Left ventricle myocardium inferior (tissue), 1 donor: ENCODE measurements around the gene HM13. TPM values are rescaled to one million over a fixed set of nuclear protein-coding genes. Genes with fewer than 3 reads are reported as not detected.

Experiments used
- DNase-seq: peaks from one replicate; pipeline ENCODE4 v3.0.0-alpha.2; 2020
- H3K27ac ChIP-seq: fragments of 200-600 bp; replicated peaks from 2 replicates; pipeline ENCODE4 v1.8.0; 2021
- H3K27me3 ChIP-seq: fragments of 200-600 bp; 2 replicates; pipeline ENCODE4 v1.8.0; 2021; ENCODE audit warnings: low read depth
- H3K36me3 ChIP-seq: fragments of 200-600 bp; 2 replicates; pipeline ENCODE4 v1.8.0; 2021
- H3K4me1 ChIP-seq: fragments of 200-600 bp; 2 replicates; pipeline ENCODE4 v1.8.0; 2021
- H3K4me3 ChIP-seq: fragments of 200-600 bp; 2 replicates; pipeline ENCODE4 v1.8.0; 2021; ENCODE audit warnings: mild to moderate bottlenecking, moderate library complexity
- H3K9me3 ChIP-seq: fragments of 200-600 bp; replicated peaks from 2 replicates; pipeline ENCODE4 v1.8.0; 2021
- intact Hi-C: fragments of 100-400 bp; cut with micrococcal nuclease; formaldehyde crosslinking; loops from one replicate; pipeline ENCODE4 v1.11.0; 2022
- total RNA-seq: library from RNA; stranded (reverse); fragmentation: NEBNext Ultra II Directional; extraction: Animal tissue kit (Norgen Biotek cat#: 25700); gene quantifications from one replicate; pipeline ENCODE4 v1.2.1, GENCODE V29; 2021
- TF ChIP-seq, protein P1 (sequence below): fragments of 200-600 bp; IDR thresholded peaks from 2 replicates; pipeline ENCODE4 v1.8.0; 2021; ENCODE audit warnings: antibody characterized with exemption, mild to moderate bottlenecking, borderline replicate concordance
- donor health status: DM: no; HTN: yes; CAD: no; lungs with severe emphysema.

HM13 gene
- total RNA-seq, 1 donor from 2014 or later = 39.0 TPM

DNA sequence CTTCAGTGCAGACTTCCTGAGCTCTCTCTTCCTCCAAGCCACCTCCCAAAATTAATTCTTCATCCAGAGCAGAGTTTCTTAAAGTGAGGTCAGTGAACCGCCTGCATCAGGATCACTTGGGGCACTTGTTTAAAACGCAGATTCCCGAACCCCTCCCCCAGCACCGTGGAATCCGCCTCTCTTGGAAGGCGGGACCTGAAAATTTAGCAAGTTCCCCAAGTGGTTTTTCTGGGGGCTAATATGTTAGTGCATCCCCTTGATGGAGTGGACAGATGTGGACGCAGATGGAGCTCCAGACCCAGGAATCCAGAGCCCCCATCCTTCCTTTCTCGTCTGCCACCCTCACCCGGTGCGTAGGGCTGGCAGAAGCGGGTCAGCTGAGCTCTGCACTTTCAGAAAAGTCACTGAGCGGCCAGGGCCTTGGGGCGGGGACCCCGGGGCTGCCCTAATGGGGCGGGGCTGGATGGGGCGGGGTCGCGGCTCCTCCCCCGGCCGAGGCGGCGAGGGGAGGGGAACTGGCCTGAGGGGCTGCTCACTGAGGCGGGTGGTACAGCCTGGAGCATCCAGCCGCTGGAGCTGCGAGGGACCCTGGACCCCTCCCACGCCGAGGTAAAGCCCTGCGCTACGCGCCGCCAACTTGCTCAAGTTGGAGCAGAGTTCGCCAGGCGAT lies 39.3 kb upstream of the HM13 start, which contains the start of the genes DEFB124 and REM1:
Gene DEFB124, minus strand, starts transcription at position 370 of the 670 bp plus-strand sequence. CDS start 2,114 bp downstream, outside the sequence.
Gene REM1, plus strand, starts transcription at position 531 of the 670 bp plus-strand sequence. CDS start 1,158 bp downstream, outside the sequence.
- H3K4me3 ChIP-seq = peak within 1 kb of the TSS; percentile 68
- intact Hi-C loops = no loop called here
- no peaks in the 10 kb centered on the region for H3K9me3 ChIP-seq
- H3K36me3 ChIP-seq = no peaks in the 10 kb centered on the region
- peak; percentile 59 for DNase-seq
- peak within 1 kb of the TSS; percentile 74 for H3K27ac ChIP-seq
- H3K27me3 ChIP-seq = peaks cover 53% of the 10 kb centered on the region
- TF ChIP-seq, protein P1, sequence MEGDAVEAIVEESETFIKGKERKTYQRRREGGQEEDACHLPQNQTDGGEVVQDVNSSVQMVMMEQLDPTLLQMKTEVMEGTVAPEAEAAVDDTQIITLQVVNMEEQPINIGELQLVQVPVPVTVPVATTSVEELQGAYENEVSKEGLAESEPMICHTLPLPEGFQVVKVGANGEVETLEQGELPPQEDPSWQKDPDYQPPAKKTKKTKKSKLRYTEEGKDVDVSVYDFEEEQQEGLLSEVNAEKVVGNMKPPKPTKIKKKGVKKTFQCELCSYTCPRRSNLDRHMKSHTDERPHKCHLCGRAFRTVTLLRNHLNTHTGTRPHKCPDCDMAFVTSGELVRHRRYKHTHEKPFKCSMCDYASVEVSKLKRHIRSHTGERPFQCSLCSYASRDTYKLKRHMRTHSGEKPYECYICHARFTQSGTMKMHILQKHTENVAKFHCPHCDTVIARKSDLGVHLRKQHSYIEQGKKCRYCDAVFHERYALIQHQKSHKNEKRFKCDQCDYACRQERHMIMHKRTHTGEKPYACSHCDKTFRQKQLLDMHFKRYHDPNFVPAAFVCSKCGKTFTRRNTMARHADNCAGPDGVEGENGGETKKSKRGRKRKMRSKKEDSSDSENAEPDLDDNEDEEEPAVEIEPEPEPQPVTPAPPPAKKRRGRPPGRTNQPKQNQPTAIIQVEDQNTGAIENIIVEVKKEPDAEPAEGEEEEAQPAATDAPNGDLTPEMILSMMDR = no peak
- peaks cover 29% of the 10 kb centered on the region for H3K4me1 ChIP-seq

DNA sequence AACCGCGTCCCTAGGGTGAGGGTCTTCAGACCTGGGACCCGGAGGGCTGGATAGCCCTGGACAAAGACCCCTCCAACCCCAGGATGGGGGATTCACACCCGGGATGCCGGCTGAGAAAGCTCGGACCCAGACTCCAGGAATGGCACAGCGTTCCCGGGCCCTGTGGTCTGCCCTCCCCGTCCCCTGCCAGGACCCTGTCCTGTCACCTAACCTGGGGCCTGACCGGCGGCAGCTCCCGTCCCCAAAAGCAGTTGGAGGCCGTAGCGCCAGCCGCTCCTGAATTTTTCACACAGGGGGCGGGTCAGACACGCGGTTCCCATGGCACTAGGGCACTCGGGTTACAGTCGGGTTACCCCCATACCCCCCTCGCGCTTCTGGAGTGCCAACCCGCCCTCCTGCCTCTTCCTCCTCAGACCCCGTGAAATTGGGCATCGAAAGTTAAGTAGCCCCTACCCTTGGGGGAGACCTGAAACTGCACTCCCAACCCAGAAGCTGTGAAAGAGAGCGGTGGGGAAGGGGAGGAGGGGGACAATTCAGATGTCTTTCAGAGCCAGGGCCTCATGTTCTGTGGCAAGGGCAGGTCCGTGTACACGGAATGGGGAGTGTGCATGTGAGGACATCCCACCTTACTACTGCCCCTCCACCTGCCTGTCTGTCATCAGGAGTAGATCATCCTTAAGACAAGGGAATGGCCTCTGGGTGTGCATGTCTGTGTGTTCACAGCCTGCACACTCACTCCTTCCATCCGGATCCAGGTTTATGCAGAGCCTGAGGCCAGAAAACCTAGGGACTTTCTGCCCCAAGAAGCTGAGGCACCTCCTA lies 38.6 kb upstream of the HM13 start:
- peak overlapping the region; percentile 68 for H3K4me3 ChIP-seq
- H3K9me3 ChIP-seq = no peaks in the 10 kb centered on the region
- intact Hi-C loops = no loop called here
- H3K4me1 ChIP-seq = peaks cover 29% of the 10 kb centered on the region
- peaks cover 53% of the 10 kb centered on the region for H3K27me3 ChIP-seq
- TF ChIP-seq, protein P1 = no peak
- DNase-seq = no peak
- H3K36me3 ChIP-seq = no peaks in the 10 kb centered on the region
- peak overlapping the region; percentile 74 for H3K27ac ChIP-seq

GRCh38 chr20:31476294-31476585 lies 38.0 kb upstream of the HM13 start:
- Histone ChIP-seq H3K27ac (peak overlapping the region; percentile 74), H3K4me3 (peak overlapping the region; percentile 68)

DNA sequence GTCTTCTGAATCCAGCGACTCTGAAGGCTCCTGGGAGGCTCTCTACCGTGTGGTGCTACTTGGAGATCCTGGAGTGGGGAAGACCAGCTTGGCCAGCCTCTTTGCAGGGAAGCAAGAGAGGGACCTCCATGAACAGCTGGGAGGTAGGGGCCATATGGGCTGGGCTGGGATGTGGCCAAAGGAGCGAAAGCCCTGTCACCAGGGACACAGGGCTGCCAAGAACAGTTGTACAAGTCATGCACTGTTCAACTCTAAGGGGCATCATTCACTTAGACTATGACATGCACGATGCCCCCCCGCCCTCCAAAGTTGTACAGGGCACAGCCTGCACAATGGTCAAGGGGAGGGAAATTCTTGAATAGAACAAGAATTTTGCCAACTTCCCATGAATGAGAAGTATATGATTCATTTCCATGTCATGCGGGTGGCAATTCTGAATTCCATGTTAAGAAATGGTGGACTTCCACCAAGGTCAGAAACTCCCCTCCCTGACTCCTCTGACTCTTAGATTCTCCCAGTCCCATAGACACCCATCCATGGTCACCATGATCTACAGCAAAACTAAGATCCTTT lies 37.5 kb upstream of the HM13 start:
- TF ChIP-seq, protein P1 = no peak
- Histone ChIP-seq H3K9me3 (no peaks in the 10 kb centered on the region), H3K27me3 (peaks cover 53% of the 10 kb centered on the region), H3K27ac (peak overlapping the region; percentile 74), H3K36me3 (no peaks in the 10 kb centered on the region), H3K4me1 (peaks cover 29% of the 10 kb centered on the region), H3K4me3 (peak overlapping the region; percentile 68)
- DNase-seq = no peak
- intact Hi-C loops = no loop called here

More at GRCh38 chr20:31476294-31476585, 38.0 kb upstream of the HM13 start:
- TF ChIP-seq, protein P1 = no peak
- intact Hi-C loops = no loop called here
- Histone ChIP-seq H3K4me1 (peaks cover 29% of the 10 kb centered on the region), H3K36me3 (no peaks in the 10 kb centered on the region), H3K9me3 (no peaks in the 10 kb centered on the region), H3K27me3 (peaks cover 53% of the 10 kb centered on the region)
- no peak for DNase-seq

GRCh38 chr20:31484001-31484400 lies 30.2 kb upstream of the HM13 start:
- H3K27ac ChIP-seq = no peak overlapping the region

More at GRCh38 chr20:31484001-31484400, 30.2 kb upstream of the HM13 start:
- Histone ChIP-seq H3K4me3 (no peak overlapping the region), H3K9me3 (no peaks in the 10 kb centered on the region), H3K27me3 (peaks cover 44% of the 10 kb centered on the region), H3K4me1 (peaks cover 24% of the 10 kb centered on the region), H3K36me3 (no peaks in the 10 kb centered on the region)
- no peak for DNase-seq
- intact Hi-C loops = no loop called here
- TF ChIP-seq, protein P1 = no peak
